NCI-H524 (cell line): ENCODE results near the gene PHLDB2.

ENCODE experiments used
- DNase-seq, 2 experiments: peaks; one replicate each; lab custom pipeline; 2025; lab: John Stamatoyannopoulos, UW

The PHLDB2 gene

GRCh38 chr3:111851511-111851954 lies 7.5 kb upstream of the PHLDB2 start:
- DNase-seq: no peak

- no peak for DNase-seq
Measured at GRCh38 chr3:111852540-111852939, 6.5 kb upstream of the PHLDB2 start.

GRCh38 chr3:111853068-111853467 lies 6.0 kb upstream of the PHLDB2 start:
- no peak for DNase-seq

- no peak for DNase-seq
Measured at GRCh38 chr3:111854990-111855389, 4.1 kb upstream of the PHLDB2 start.

GRCh38 chr3:111856501-111856900 lies 2.6 kb upstream of the PHLDB2 start:
- no peak for DNase-seq

- DNase-seq: no peak
Measured at GRCh38 chr3:111857474-111857873, 1.6 kb upstream of the PHLDB2 start.

- DNase-seq: no peak
Measured at GRCh38 chr3:111858642-111859041, 423 bp upstream of the PHLDB2 start.

- peak; percentile 79 to 88 for DNase-seq
Measured at GRCh38 chr3:111859974-111860859, 1.2 kb downstream of the PHLDB2 start.

- DNase-seq: peak; percentile 65 to 91
Measured at GRCh38 chr3:111861391-111861790, 2.3 kb downstream of the PHLDB2 start.

GRCh38 chr3:111862415-111862814 lies 3.4 kb downstream of the PHLDB2 start:
- DNase-seq: peak; percentile 39 to 81

GRCh38 chr3:111862974-111863373 lies 3.9 kb downstream of the PHLDB2 start:
- peak; percentile 93 to 98 for DNase-seq

- no peak for DNase-seq
Measured at GRCh38 chr3:111863942-111864694, 5.1 kb downstream of the PHLDB2 start.

GRCh38 chr3:111864821-111865656 lies 6.0 kb downstream of the PHLDB2 start:
- DNase-seq: no peak

- no peak for DNase-seq
Measured at GRCh38 chr3:111867889-111868426, 8.9 kb downstream of the PHLDB2 start.

GRCh38 chr3:111870620-111871019 lies 11.6 kb downstream of the PHLDB2 start:
- DNase-seq: no peak

- DNase-seq: no peak
Measured at GRCh38 chr3:111871809-111872623, 13.0 kb downstream of the PHLDB2 start.

GRCh38 chr3:111872979-111873378 lies 13.9 kb downstream of the PHLDB2 start:
- DNase-seq: no peak

GRCh38 chr3:111874177-111874820 lies 15.2 kb downstream of the PHLDB2 start:
- DNase-seq: no peak

- DNase-seq: no peak
Measured at GRCh38 chr3:111881480-111881879, 22.4 kb downstream of the PHLDB2 start.

- no peak for DNase-seq
Measured at GRCh38 chr3:111882194-111882593, 23.1 kb downstream of the PHLDB2 start.
